GM12878 (cell line): ENCODE measurements around the gene RETREG3. TPM values are rescaled to one million over a fixed set of nuclear protein-coding genes. Genes with fewer than 3 reads are reported as not detected.

ENCODE experiments used
- ATAC-seq: fragments of 200-7000 bp; cut with Tn5 transposase; 3 replicates; pipeline ENCODE4 v1.9.1; 2020; ENCODE audit warnings: mild to moderate bottlenecking, moderate library complexity
- BruUV-seq: library from RNA; stranded (reverse); fragments of 400-500 nt; replicated peaks from 2 replicates; lab custom pipeline; 2021; lab: Mats Ljungman, UMichigan
- CTCF ChIA-PET: fragments of 300-600 bp; sonication (Branson Sonifier 250); formaldehyde crosslinking; extraction: SDS; loops from one replicate; lab custom pipeline; 2021; ENCODE audit warnings: inconsistent platforms; lab: Yijun Ruan, JAX
- POLR2A ChIA-PET: fragments of 350-600 bp; formaldehyde crosslinking; extraction: SDS; loops from one replicate; lab custom pipeline; 2021; ENCODE audit warnings: inconsistent platforms; lab: Charles Lee
- RAD21 ChIA-PET: fragments of 300-600 bp; sonication (Branson Sonifier 250); formaldehyde crosslinking; loops from one replicate; lab custom pipeline; 2023; ENCODE audit warnings: antibody characterized with exemption; ENCODE audit not compliant: unreplicated experiment; lab: Charles Lee
- SMC1A ChIA-PET: fragments of 300-600 bp; sonication (Branson Sonifier 250); formaldehyde crosslinking; loops from one replicate; lab custom pipeline; 2023; ENCODE audit not compliant: unreplicated experiment, uncharacterized antibody; lab: Charles Lee
- DNase-seq: peaks from one replicate; pipeline ENCODE4 v3.0.0-alpha.2; 2011; ENCODE audit warnings: low read depth, low spot score
- FAIRE-seq: peaks from 3 replicates; lab custom pipeline; 2011; peaks lifted over from hg19 to GRCh38; lab: Jason Lieb, UNC
- H2AFZ ChIP-seq: 2 replicates; pipeline ENCODE4 v1.6.0; 2011; ENCODE audit warnings: low read depth, low read length, control low read depth; ENCODE audit not compliant: control insufficient read depth
- H3K27ac ChIP-seq: 2 replicates; pipeline ENCODE4 v1.5.1; 2011; ENCODE audit warnings: control low read depth; ENCODE audit not compliant: control insufficient read depth, insufficient read depth
- H3K27me3 ChIP-seq, 2 experiments: replicated peaks in 1 of 2; 2 replicates each; pipeline versions ENCODE4 v1.6.0 to v1.6.1; 2011; ENCODE audit warnings: low read length in 1 of 2; ENCODE audit not compliant: control insufficient read depth in 2 of 2, insufficient read depth in 2 of 2
- H3K36me3 ChIP-seq, 2 experiments: 2 replicates each; pipeline ENCODE4 v1.5.1; 2011; ENCODE audit warnings: low read length in 1 of 2; ENCODE audit not compliant: control insufficient read depth in 2 of 2, insufficient read depth in 2 of 2
- H3K4me1 ChIP-seq: 2 replicates; pipeline ENCODE4 v1.6.1; 2011; ENCODE audit warnings: mild to moderate bottlenecking, low read length, moderate library complexity, mixed read lengths; ENCODE audit not compliant: control insufficient read depth, insufficient read depth
- H3K4me2 ChIP-seq: 2 replicates; pipeline ENCODE4 v1.6.0; 2011; ENCODE audit warnings: control low read depth; ENCODE audit not compliant: control insufficient read depth, insufficient read depth
- H3K4me3 ChIP-seq: fragments of 200-600 bp; sonication (generic); 2 replicates; pipeline ENCODE4 v1.5.1; 2016
- H3K79me2 ChIP-seq: 2 replicates; pipeline ENCODE4 v1.6.0; 2011; ENCODE audit warnings: low read length; ENCODE audit not compliant: control insufficient read depth, insufficient read depth
- H3K9ac ChIP-seq: 2 replicates; pipeline ENCODE4 v1.8.0; 2011; ENCODE audit warnings: low read length, control low read depth, mixed read lengths; ENCODE audit not compliant: control insufficient read depth, insufficient read depth
- H3K9me3 ChIP-seq: replicated peaks from 3 replicates; pipeline ENCODE4 v1.5.1; 2011; ENCODE audit warnings: mild to moderate bottlenecking, low read length; ENCODE audit not compliant: control insufficient read depth, insufficient read depth
- H4K20me1 ChIP-seq: 2 replicates; pipeline ENCODE4 v1.6.0; 2011; ENCODE audit not compliant: control insufficient read depth, insufficient read depth
- ATF3 ChIP-seq: IDR thresholded peaks from 2 replicates; pipeline ENCODE4 v1.6.1; 2011; ENCODE audit warnings: low read depth, mild to moderate bottlenecking, low read length, moderate library complexity, borderline replicate concordance; ENCODE audit errors: extremely low read depth
- BCL11A ChIP-seq: IDR thresholded peaks from 2 replicates; pipeline ENCODE4 v1.6.1; 2011; ENCODE audit warnings: low read depth, low read length
- HDAC2 ChIP-seq: fragments of 200-600 bp; sonication (generic); IDR thresholded peaks from 2 replicates; pipeline ENCODE4 v1.6.1; 2017
- HDAC6 ChIP-seq: fragments of 200-600 bp; sonication (generic); IDR thresholded peaks from one replicate; pipeline ENCODE4 v1.8.0; 2017; ENCODE audit warnings: antibody characterized with exemption; ENCODE audit not compliant: unreplicated experiment
- MYB ChIP-seq: fragments of 150-350 bp; IDR thresholded peaks from 2 replicates; pipeline ENCODE4 v1.6.1; 2014; ENCODE audit warnings: mild to moderate bottlenecking, low read depth, low read length, borderline replicate concordance
- RELA ChIP-seq: fragments of 450-650 bp; IDR thresholded peaks from 2 replicates; pipeline ENCODE4 v1.8.0; 2014; ENCODE audit warnings: borderline replicate concordance; ENCODE audit not compliant: partially characterized antibody
- ZBED1 ChIP-seq: IDR thresholded peaks from 2 replicates; pipeline ENCODE4 v1.6.1; 2016; ENCODE audit warnings: borderline replicate concordance
- WGBS: methylation state at CpG from one replicate; pipeline ENCODE4 v1.1.6; 2016; ENCODE audit warnings: low lambda C conversion rate; ENCODE audit not compliant: insufficient replicate concordance, insufficient coverage; ENCODE audit errors: missing lambda C conversion rate; 5-methylcytosine and 5-hydroxymethylcytosine counted together
- in situ Hi-C: fragments of 300-500 bp; cut with MboI; formaldehyde crosslinking; loops from 9 replicates; pipeline ENCODE4 v1.14.3; 2018; ENCODE audit warnings: mixed read lengths
- intact Hi-C: fragments of 100-400 bp; cut with micrococcal nuclease; formaldehyde crosslinking; loops from one replicate; pipeline ENCODE4 v1.14.2; 2022; ENCODE audit not compliant: unreplicated experiment
- polyA plus RNA-seq, 11 experiments: library from polyadenylated mRNA; depleted of rRNA in 4 of 11; unstranded in 6 of 11; stranded (reverse) in 5 of 11; fragments of >200 nt; fragmentation: Nextera tagmentation in 4 of 11; fragmentation: Illumina TruSeq in 1 of 11; extraction: Ambion mirVana in 4 of 11; extraction: Trizol in 1 of 11; gene quantifications; 1 replicate in 1 of 11; 2 replicates in 10 of 11; pipeline versions ENCODE4 v1.2.1 to v1.2.3, GENCODE V29; 2011 to 2016; ENCODE audit warnings: inconsistent platforms in 2 of 11, missing spikeins in 2 of 11, low read depth in 1 of 11
- total RNA-seq, 4 experiments: library from RNA; depleted of rRNA in 3 of 4; stranded (reverse); fragments of >200 nt in 3 of 4; fragmentation: Illumina TruSeq in 1 of 4; extraction: Trizol in 1 of 4; gene quantifications; 2 replicates each; pipeline versions ENCODE4 v1.2.1 to v1.2.3, GENCODE V29; 2013 to 2021

RETREG3 gene
- total and polyA plus RNA-seq, 10 of the 15 experiments (the other 5 are each of a cell fraction or from before 2014, with no cell fraction given) = 7.0 to 50.6 (median 27.3) TPM

- H3K9ac ChIP-seq = no peak overlapping the region
- no peaks in the 10 kb centered on the region for H3K27me3 ChIP-seq
- no TSS peak for BruUV-seq
- POLR2A ChIA-PET = no interaction called here
- 95% methylated on average over 9 of the region's 9 CpGs for WGBS
- in situ Hi-C loops = no loop called here
- intact Hi-C loops = no loop called here
- SMC1A ChIA-PET = interaction anchor here (0.5 to 1.3 kb wide), 4 partner anchors 8 to 347 kb away, joined by 3 to 4 read pairs (median 3); no protein-coding TSS in a partner anchor
- H3K4me2 ChIP-seq = no peak overlapping the region
- peaks cover 1% of the 10 kb centered on the region; the same call in 1 of the 2 replicates for H3K79me2 ChIP-seq
- TF ChIP-seq ZBED1 (no peak), HDAC6 (no peak), RELA (no peak)
- H4K20me1 ChIP-seq = no peaks in the 10 kb centered on the region; the same call in 1 of the 2 replicates
- no peak for FAIRE-seq
- no peak for DNase-seq
- no peak for ATAC-seq
- RAD21 ChIA-PET = interaction anchor here (0.6 kb wide), 1 partner anchor 14 kb away, joined by 4 read pairs; no protein-coding TSS in a partner anchor
- peaks cover 0 to 27% of the 10 kb centered on the region in 2 experiments; a peak in 3 of 4 replicates for H3K36me3 ChIP-seq
- CTCF ChIA-PET = interaction anchor here (0.8 to 1.6 kb wide), 5 partner anchors 10 to 172 kb away, joined by 3 to 8 read pairs (median 3); partner anchors contain the start of gene PSMC3IP
- H3K9me3 ChIP-seq = no peaks in the 10 kb centered on the region
- H3K27ac ChIP-seq = no peak overlapping the region
- H3K4me3 ChIP-seq = no peak overlapping the region
- no peak overlapping the region for H2AFZ ChIP-seq
- H3K4me1 ChIP-seq = peaks cover 17% of the 10 kb centered on the region
Measured at GRCh38 chr17:42591411-42591810, 17.8 kb downstream of the RETREG3 start.

GRCh38 chr17:42590886-42591285 is 18.3 kb downstream of the RETREG3 start:
- ChIA-PET SMC1A (interaction anchor here (1.3 to 1.4 kb wide), 3 partner anchors 10 to 14 kb away, joined by 3 to 4 read pairs (median 3); no protein-coding TSS in a partner anchor), RAD21 (no interaction called here), POLR2A (no interaction called here), CTCF (interaction anchor here (0.8 to 1.9 kb wide), 5 partner anchors 11 to 173 kb away, joined by 3 to 8 read pairs (median 3); partner anchors contain the start of genes RETREG3 and TUBG1)
- peaks cover 3% of the 10 kb centered on the region for H3K79me2 ChIP-seq
- intact Hi-C loops = no loop called here
- 79% methylated on average over 2 of the region's 2 CpGs for WGBS
- H3K27ac ChIP-seq = no peak overlapping the region
- H2AFZ ChIP-seq = no peak overlapping the region
- DNase-seq (no peak), ATAC-seq (no peak), FAIRE-seq (no peak)
- H3K27me3 ChIP-seq = no peaks in the 10 kb centered on the region
- H4K20me1 ChIP-seq = no peaks in the 10 kb centered on the region; the same call in 1 of the 2 replicates
- H3K9ac ChIP-seq = no peak overlapping the region
- H3K36me3 ChIP-seq = peaks cover 0 to 29% of the 10 kb centered on the region in 2 experiments; a peak in 3 of 4 replicates
- no peak for TF ChIP-seq BCL11A
- no peak for TF ChIP-seq HDAC2
- TF ChIP-seq ATF3 = no peak
- TF ChIP-seq MYB = no peak
- H3K4me1 ChIP-seq = peaks cover 22% of the 10 kb centered on the region
- H3K9me3 ChIP-seq = no peaks in the 10 kb centered on the region
- no peak overlapping the region for H3K4me2 ChIP-seq
- no peak overlapping the region for H3K4me3 ChIP-seq
- BruUV-seq = no TSS peak
- in situ Hi-C loops = no loop called here
